Stimulated activated CD8-positive, alpha-beta memory T cell treated with anti-CD3 and anti-CD28 coated beads, Interleukin-15, amount 100 ng/mL, for 4 hours (primary cell): Measurements from ENCODE around the gene HSP90B1.

Source experiments
- DNase-seq, 2 donors: peaks; one replicate each; pipeline ENCODE4 v3.0.0-alpha.2; 2020; ENCODE audit warnings: low read depth in 2 of 2

HSP90B1 gene

DNA sequence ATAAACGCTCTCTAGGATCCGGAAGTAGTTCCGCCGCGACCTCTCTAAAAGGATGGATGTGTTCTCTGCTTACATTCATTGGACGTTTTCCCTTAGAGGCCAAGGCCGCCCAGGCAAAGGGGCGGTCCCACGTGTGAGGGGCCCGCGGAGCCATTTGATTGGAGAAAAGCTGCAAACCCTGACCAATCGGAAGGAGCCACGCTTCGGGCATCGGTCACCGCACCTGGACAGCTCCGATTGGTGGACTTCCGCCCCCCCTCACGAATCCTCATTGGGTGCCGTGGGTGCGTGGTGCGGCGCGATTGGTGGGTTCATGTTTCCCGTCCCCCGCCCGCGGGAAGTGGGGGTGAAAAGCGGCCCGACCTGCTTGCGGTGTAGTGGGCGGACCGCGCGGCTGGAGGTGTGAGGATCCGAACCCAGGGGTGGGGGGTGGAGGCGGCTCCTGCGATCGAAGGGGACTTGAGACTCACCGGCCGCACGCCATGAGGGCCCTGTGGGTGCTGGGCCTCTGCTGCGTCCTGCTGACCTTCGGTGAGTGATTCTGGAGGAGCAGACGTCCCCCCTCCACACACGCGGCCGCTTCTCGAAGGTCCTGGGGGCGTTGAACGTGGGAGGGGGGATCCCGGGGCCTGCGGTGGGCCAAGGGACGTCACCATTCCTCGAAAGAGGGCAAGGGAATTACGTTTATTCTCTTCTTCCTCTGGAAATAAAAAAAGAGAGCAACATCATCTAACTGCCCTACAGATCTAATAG lies at the start of gene HSP90B1:
HSP90B1 (plus strand) TSS at position 377 of the 753 bp plus-strand sequence; CDS start at position 483, 106 bp downstream.
- DNase-seq, result peak; percentile 99 to 100

DNA sequence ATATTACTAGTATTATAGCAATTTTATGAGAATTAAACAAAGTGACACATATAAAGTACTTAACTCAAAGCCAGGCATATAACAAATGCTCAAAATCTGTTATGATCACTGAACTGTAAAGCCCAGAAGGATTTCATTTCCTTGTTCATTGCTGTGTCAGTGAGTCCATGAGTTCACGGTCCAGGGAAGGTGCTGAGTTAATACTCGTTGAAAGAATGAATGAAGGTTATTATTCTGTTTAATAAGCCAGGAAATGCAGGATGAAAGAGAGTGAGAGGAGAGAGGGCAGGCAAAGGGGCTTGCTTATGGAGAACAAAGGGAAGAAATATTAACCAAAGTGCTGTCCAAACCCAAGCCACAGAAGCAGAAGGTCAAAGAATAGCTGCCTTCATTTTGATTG lies 48.9 kb upstream of the HSP90B1 start:
- DNase-seq, result no peak

DNA sequence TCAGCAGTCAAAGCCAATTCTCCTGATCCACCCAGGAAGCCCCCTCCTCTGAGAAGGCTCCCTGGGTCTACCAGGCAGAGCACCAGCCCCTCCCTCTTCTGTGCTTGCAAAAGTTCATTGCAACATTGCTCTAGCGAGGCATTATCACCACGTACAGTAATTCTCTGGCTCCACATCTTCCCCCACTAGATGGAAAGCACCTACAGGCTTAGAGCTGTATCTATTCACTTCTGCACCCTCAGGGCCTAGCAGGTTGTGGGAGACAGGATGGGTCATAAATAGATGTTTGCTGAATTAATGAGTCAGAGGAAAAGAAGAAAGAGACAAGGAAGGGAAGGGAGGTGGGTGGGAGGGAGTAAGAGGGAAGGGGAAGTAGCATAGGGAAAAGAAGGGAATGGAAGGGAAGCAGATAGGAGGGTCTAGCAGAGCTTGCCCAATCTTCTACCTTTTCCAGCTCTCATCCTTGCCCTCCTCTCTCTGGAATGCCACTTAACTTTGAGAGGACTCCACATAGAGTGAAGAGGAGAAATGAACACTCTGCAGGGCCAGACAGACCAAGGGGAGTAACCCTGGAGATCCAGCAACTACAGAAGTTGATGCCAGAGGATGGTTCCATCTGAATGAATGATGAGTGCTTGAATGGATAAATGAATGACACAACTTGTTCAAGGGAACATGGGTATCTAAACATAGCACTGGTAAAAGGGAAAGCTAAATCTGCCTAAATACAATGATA lies 47.2 kb upstream of the HSP90B1 start:
- DNase-seq, result no peak

GRCh38 chr12:103883908-103884307 lies 46.3 kb upstream of the HSP90B1 start:
- DNase-seq, result no peak

- no peak for DNase-seq
These were observed 45.9 kb upstream of the HSP90B1 start for GRCh38 chr12:103884316-103884715.

- DNase-seq, result no peak
These were observed 43.9 kb upstream of the HSP90B1 start for GRCh38 chr12:103886195-103886797.

DNA sequence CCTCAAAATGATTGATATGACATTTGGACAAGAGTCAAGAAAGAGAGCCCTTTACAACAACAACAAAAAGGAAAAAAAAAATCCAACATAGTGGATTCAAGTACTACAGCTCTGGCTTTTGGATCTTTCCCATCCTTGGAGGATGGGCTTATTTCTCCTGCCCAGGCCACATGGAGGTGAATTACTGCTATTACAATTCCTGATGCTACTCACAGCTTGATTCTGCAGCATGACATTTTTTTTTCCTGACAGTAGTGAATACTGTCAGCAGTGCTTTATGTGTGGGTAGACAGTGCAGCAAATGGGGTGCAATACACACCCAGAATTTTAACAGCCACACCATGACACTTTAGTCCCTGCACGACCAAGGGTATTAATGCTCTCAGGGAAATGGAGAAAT lies 42.5 kb upstream of the HSP90B1 start:
- DNase-seq, result no peak

DNA sequence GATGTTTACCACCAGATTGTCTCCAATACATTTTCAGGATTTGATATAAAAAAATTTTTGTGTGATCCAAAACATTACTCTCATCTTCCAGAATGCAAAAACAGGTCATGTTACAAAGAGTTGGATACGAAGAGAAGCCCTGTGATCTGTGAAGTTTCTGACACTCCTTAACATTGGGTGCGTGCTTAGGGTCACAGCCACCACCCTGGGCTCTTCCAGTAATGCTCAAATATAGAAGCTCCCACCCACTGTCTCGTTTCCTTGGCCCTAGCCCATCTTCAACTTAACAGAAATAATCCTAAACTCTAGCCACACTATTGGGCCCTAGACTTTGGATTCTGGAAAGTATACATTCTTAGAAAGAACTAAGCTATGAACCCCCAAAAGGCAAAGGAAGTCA lies 32.9 kb upstream of the HSP90B1 start:
- DNase-seq, result no peak

- no peak for DNase-seq
These were observed 28.6 kb upstream of the HSP90B1 start for GRCh38 chr12:103901518-103902173.

GRCh38 chr12:103903993-103904392 lies 26.2 kb upstream of the HSP90B1 start:
- DNase-seq, result no peak

GRCh38 chr12:103905730-103906349 lies 24.4 kb upstream of the HSP90B1 start:
- DNase-seq, result no peak

- no peak for DNase-seq
These were observed 22.0 kb upstream of the HSP90B1 start for GRCh38 chr12:103908246-103908541.

- no peak for DNase-seq
These were observed 21.3 kb upstream of the HSP90B1 start for GRCh38 chr12:103908877-103909276.

DNA sequence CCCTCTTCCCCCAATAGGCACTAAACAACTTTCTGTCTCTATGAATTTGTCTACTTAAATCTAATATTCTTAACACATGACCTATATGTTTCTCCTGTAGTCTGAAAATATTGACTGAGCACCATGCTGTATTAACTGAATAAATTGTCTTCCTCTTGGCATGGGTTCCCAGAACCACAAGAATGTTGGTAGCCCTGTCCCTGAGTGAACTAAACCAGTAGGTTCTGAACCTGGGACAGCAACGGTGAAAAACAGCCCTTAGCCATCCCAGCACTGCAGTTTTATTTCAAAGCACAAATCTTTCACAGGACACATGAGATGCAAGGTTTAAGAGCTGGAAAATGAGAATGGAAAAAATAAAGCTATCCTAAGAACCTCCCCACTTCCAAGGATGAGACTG lies 20.4 kb upstream of the HSP90B1 start:
- DNase-seq, result no peak

- DNase-seq, result no peak
These were observed 18.1 kb upstream of the HSP90B1 start for GRCh38 chr12:103912069-103912468.

GRCh38 chr12:103913100-103913499 lies 17.1 kb upstream of the HSP90B1 start:
- DNase-seq, result no peak

DNA sequence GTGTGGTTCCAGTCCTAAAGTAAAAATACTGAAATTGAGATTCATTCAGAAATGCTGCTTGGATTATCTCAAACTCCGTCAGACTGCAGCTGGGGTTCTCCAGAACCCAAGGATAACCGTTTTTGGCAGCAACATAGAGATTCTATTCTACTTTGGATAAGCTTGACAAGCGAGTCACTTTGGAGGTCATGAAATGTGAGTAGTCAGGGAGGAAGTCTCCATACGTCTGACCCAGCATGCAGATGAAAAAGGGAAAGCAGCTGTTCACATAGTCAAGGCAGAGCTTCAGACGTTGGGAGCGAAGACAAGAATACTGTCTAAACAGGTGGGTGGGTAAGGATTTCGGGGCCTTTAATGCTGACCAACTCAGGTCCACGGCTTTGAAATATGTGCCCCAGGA lies 14.9 kb upstream of the HSP90B1 start:
- no peak for DNase-seq

DNA sequence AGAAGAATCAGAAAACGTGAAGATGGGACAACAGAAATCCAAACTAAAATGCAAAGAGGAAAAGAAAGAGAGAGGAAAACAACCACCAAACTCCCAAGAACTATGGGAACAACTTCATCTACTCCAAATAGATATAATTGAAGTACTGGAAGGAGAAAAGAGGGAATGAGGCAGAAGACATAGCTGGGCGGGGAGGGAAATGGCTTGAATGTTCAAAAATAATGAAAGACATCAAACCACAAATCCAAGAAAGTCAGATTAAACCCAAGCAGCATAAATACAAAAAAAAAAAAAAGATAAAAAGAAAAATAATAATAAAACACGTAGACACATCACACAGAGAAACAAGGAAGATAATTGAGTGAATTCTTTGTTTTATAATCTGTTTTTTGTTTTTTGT lies 12.3 kb upstream of the HSP90B1 start:
- no peak for DNase-seq

DNA sequence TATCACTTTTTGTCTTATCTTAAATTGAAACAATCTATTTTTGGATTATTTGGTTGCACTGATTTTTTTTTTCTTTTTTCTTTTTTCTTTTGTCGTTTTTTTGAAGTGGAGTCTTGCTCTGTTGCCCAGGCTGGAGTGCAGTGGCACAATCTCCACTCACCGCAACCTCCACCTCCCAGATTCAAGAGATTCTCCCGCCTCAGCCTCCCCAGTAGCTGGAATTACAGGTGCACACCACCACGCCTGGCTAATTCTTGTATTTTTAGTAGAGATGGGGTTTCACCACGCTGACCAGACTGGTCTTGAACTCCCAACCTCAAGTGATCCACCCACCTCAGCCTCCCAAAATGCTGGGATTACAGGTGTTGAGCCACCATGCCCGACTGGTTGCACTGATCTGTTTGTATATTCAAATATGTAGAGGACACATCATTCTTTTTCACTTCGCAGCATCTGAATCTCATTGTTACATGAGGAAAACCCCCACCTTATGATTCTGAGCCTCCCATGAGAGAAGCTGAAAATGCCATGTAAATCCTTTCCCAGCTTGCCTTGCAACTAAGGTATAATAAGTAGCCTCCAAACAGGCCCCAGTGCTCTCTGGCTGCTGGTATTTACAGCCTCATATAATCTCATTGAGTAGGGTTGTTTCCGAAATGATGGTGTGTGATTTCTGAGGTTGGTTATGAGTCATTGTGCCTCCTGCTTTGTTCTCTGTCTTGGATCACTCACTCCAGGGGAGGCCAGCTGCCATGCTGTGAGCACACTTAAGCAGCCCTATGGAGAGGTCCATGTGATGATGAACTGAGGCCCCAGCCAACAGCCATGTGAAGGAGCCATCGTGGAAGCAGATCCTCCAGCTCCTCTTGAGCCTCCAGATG lies 5.2 kb upstream of the HSP90B1 start:
- peak in 1 of 2 donors; percentile 10 for DNase-seq

DNA sequence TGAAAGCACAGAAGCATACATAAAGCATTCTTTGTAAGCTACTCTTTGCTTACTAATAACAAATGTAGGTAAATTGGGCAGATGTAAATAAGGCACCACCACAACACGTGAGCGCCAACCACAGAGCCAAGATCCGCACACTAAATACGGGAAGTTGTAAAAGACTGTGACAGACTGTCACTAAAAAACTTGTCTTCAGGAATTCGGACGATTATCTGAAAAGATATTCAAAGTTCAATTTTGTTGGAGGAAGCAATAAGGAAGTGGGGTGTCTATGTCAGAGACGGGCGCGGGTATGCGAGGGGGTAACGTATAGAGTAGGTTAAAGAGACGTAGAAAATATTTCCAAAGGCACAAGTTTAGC lies 1.5 kb upstream of the HSP90B1 start:
- peak in 1 of 2 donors; percentile 11 for DNase-seq
